GM18499 (cell line): ENCODE measurements around the gene EIF4ENIF1.
"Not testable (repeated sequence)": the region's sequence is repeated elsewhere in the genome, so short reads cannot be mapped to it uniquely, and the experiment has no call there.

Experiments
- ATAC-seq: cut with Tn5 transposase; IDR thresholded peaks from one replicate; pipeline ENCODE4 v1.9.1; 2021; ENCODE audit warnings: moderate number of reproducible peaks; ENCODE audit not compliant: insufficient read depth, unreplicated experiment

EIF4ENIF1 gene

GRCh38 chr22:31447337-31447736, 42.3 kb downstream of the EIF4ENIF1 start:
- ATAC-seq = no peak

DNA sequence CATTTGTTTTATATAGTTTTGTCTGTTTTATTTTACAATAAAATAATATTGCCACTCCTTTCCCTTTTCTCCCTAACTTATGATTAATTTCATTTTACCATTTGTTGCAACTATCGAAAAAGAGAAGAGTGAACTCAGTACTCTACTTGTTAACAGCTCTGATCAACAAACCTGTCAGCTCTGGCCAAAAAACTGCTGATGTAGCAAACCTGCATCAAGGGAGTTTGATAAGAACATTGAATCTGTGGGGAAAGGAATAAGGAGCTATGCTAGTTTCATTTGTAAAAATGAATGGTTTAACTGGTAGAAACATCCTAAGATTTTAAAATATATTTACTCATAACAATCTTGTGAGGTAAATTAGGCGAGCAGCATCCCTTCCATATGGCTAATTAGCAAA, 42.9 kb downstream of the EIF4ENIF1 start:
- ATAC-seq = no peak

DNA sequence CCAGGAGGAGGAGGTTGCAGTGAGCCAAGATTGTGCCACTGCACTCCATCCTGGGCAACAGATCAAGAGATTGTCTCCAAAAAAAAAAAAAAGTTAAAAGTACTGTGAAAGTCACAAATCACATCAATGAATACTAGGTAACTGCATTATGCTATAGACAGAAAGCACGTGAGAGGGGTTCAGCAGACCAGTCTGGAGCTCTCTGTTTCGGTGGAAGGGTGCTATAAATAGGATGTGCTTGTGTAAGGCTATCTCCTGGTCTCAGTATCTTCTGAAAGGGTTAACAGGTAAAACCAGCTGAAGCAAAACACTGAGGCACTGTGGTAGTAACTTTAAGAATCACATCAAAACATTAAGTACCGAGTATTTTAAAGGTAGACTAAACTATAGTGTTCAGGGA, 43.4 kb downstream of the EIF4ENIF1 start:
- ATAC-seq = no peak

- ATAC-seq = no peak
These were observed 44.0 kb downstream of the EIF4ENIF1 start for GRCh38 chr22:31445642-31446041.

- ATAC-seq = no peak
These were observed 46.1 kb downstream of the EIF4ENIF1 start for GRCh38 chr22:31443516-31443915.

- no peak for ATAC-seq
These were observed 46.7 kb downstream of the EIF4ENIF1 start for GRCh38 chr22:31442768-31443489.

DNA sequence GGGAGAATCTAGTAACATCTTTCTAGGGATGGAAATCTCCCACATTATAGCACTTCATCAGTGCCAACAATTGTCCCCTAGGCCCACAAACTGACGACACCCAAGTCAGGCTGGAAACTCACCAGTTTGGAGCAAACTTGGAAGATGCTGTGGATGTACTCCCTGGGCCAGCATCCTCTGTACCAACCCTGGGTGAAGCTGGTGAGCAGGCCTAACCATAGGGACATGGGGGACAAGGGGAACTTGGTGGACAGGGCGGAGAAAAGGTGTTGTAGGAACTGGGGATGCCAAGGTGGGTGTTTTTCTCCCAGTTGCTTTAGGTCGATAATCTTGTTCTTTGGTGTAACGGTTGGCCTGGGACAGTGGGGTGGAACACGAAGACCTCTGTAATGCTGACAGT, 48.0 kb downstream of the EIF4ENIF1 start:
- no peak for ATAC-seq

GRCh38 chr22:31440681-31441080, 49.0 kb downstream of the EIF4ENIF1 start:
- ATAC-seq = no peak

- ATAC-seq = no peak
These were observed 49.8 kb downstream of the EIF4ENIF1 start for GRCh38 chr22:31439808-31440207.

DNA sequence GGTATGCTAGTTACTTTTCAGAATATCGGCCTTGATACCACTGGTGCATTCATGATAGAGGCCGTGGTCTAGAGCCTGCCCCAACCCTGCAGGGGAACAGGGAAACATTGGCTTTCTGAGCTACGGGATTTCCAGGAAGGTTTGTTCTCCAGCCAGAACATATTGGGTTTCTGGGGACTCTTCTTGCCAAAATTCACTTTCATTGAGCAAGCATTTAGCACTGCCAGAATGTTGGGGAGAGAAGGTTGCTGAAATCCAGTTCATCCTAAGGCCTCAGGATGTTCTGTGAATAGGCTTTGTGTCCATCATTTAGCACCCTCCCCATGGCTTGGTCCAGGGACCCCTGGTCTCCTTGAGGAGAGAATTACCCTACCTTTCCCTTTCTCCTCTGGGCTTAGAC, 53.5 kb downstream of the EIF4ENIF1 start:
- no peak for ATAC-seq

DNA sequence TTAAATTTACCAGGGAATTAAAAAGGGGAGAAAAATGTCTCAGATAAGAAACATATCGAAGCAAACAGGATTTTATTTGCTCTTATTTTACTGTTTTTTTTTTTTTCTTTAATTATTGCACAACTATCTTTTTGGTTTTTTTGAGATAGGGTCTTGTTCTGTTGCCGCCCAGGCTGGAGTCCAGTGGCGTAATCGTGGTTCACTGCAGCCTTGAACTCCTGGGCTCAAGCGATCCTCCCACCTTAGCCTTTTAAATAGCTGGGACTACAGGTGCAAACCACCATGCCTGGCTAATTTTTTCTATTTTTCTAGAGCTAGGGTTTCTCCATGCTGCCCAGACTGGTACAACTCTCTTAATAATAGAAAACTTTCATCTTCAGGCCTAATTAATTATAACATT, 57.7 kb downstream of the EIF4ENIF1 start:
- no peak for ATAC-seq

GRCh38 chr22:31425331-31426050, 64.2 kb downstream of the EIF4ENIF1 start:
- ATAC-seq = no peak

GRCh38 chr22:31402350-31402749, 87.3 kb downstream of the EIF4ENIF1 start:
- ATAC-seq = not testable (repeated sequence)

GRCh38 chr22:31400023-31400397, 89.6 kb downstream of the EIF4ENIF1 start:
- no peak for ATAC-seq

GRCh38 chr22:31399211-31400022, 90.2 kb downstream of the EIF4ENIF1 start, which contains the start of gene DRG1:
TSS of gene DRG1 (plus strand) at chr22:31399604. CDS start at chr22:31399684, 80 bp downstream.
- peak; percentile 62 for ATAC-seq

GRCh38 chr22:31398231-31398630, 91.4 kb downstream of the EIF4ENIF1 start:
- ATAC-seq = no peak

DNA sequence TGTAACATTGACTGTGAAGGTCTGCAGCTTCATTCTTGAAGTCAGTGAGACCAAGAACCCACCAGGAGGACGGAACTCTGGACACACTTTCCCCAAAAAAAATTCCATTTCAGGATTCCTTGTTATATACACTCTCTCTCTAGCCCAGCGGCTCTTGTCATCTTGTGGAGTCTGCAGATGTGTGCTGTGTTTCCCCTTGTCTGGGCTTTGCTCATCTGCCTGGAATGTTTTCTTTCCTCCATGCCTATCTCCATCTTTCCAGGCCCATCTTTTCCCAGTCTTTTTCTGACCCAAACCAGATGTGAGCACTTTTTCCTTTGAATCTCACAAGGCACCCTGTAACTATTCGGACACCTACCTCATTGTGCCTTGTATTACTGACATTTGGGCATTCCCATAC, 95.3 kb downstream of the EIF4ENIF1 start:
- ATAC-seq = no peak

DNA sequence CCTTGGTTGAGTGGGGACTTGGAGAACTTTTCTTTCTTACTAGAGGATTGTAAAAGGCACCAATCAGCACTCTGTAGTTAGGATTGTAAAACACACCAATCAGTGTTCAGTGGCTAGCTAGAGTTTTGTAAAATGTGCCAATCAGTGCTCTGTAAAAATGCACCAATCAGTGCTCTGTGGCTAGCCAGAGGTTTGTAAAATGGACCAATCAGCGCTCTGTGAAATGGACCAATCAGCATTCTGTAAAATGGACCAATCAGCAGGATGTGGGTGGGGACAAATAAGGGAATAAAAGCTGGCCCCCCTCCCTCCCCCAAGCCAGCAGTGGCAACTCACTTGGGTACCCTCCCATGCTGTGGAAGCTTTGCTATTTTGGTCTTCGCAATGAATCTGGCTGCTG, 95.7 kb downstream of the EIF4ENIF1 start:
- ATAC-seq = no peak
